Breast epithelium (tissue), 4 donors: ENCODE measurements around the gene NOSIP. TPM values are rescaled to one million over a fixed set of nuclear protein-coding genes. Genes with fewer than 3 reads are reported as not detected.

Experiments used
- DNase-seq, 2 donors: peaks; one replicate each; pipeline ENCODE4 v3.0.0-alpha.2; 2019; ENCODE audit warnings: low spot score in 2 of 2
- H3K27ac ChIP-seq, 2 donors: fragments of 200-600 bp; sonication (generic) in 1 of 2; one replicate each; pipeline ENCODE4 v1.5.1; 2016 to 2019; ENCODE audit warnings: mild to moderate bottlenecking in 1 of 2
- H3K27me3 ChIP-seq, 2 donors: fragments of 200-600 bp; sonication (generic) in 1 of 2; one replicate each; pipeline versions ENCODE4 v1.5.1 to v1.6.0; 2017 to 2019; ENCODE audit warnings: control low read depth in 1 of 2, mild to moderate bottlenecking in 1 of 2
- H3K36me3 ChIP-seq: fragments of 200-600 bp; one replicate; pipeline ENCODE4 v1.5.1; 2019
- H3K4me1 ChIP-seq, 2 donors: fragments of 200-600 bp; sonication (generic); one replicate each; pipeline ENCODE4 v1.5.1; 2016 to 2019; ENCODE audit warnings: control low read depth in 1 of 2
- H3K4me3 ChIP-seq, 3 donors: fragments of 200-600 bp; sonication (generic); 1 replicate in 2 of 3; 2 replicates in 1 of 3; pipeline ENCODE4 v1.5.1; 2016 to 2019; ENCODE audit warnings: mild to moderate bottlenecking in 3 of 3, moderate library complexity in 2 of 3
- H3K9me3 ChIP-seq, 2 donors: fragments of 200-600 bp; sonication (generic) in 1 of 2; one replicate each; pipeline ENCODE4 v1.5.1; 2016 to 2019; ENCODE audit warnings: control low read depth in 1 of 2
- POLR2A ChIP-seq: fragments of 450-650 bp; IDR thresholded peaks from one replicate; pipeline ENCODE4 v1.6.1; 2016; ENCODE audit warnings: antibody characterized with exemption, mild to moderate bottlenecking, moderate library complexity
- POLR2AphosphoS5 ChIP-seq, 3 donors: sonication (generic); formaldehyde crosslinking; IDR thresholded peaks; one replicate each; pipeline ENCODE4 v1.6.1; 2017; ENCODE audit warnings: antibody characterized with exemption in 3 of 3
- intact Hi-C: fragments of 100-400 bp; cut with DNase I; formaldehyde crosslinking; loops from one replicate; pipeline ENCODE4 v1.15.1; 2023; ENCODE audit warnings: low total_unique reads
- total RNA-seq, 3 donors: library from RNA; depleted of rRNA; stranded (reverse); fragments of >200 nt; gene quantifications; one replicate each; pipeline ENCODE4 v1.1.0, GENCODE V29; 2016
- TF ChIP-seq, protein P1 (sequence below), 3 donors: fragments of 450-650 bp; IDR thresholded peaks; one replicate each; pipeline ENCODE4 v1.5.1; 2016 to 2017; ENCODE audit warnings: antibody characterized with exemption in 3 of 3, mild to moderate bottlenecking in 3 of 3, moderate library complexity in 3 of 3

Gene NOSIP
- total RNA-seq, 3 donors from 2014 or later = 54.7 to 60.0 (median 57.4) TPM

DNA sequence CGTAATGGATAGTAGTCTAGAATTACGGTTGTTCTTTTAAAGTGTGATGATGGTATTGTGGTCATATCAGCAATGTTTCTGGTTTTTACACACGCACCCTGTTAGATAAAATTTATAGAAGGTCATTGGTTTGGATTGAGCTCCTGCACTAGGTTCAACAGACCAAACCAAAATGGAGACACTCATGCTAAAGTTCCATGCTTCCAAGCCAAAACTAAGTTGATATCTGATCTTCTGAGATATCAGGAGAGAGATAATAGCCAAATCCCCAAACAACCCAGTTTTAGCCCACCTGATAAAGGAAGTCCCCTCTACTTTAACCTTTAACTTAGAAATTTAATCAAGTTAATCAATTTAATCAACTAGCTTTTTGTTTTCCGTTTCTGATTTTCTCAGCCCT, 1.2 kb downstream of the NOSIP start:
- TF ChIP-seq, protein P1, sequence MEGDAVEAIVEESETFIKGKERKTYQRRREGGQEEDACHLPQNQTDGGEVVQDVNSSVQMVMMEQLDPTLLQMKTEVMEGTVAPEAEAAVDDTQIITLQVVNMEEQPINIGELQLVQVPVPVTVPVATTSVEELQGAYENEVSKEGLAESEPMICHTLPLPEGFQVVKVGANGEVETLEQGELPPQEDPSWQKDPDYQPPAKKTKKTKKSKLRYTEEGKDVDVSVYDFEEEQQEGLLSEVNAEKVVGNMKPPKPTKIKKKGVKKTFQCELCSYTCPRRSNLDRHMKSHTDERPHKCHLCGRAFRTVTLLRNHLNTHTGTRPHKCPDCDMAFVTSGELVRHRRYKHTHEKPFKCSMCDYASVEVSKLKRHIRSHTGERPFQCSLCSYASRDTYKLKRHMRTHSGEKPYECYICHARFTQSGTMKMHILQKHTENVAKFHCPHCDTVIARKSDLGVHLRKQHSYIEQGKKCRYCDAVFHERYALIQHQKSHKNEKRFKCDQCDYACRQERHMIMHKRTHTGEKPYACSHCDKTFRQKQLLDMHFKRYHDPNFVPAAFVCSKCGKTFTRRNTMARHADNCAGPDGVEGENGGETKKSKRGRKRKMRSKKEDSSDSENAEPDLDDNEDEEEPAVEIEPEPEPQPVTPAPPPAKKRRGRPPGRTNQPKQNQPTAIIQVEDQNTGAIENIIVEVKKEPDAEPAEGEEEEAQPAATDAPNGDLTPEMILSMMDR (IDR thresholded peaks at IDR 0.05) = no peak
- no peak for TF ChIP-seq POLR2AphosphoS5 (IDR thresholded peaks at IDR 0.05)
- TF ChIP-seq POLR2A = no peak
- Histone ChIP-seq H3K27me3 (no peaks in the 10 kb centered on the region), H3K36me3 (no peaks in the 10 kb centered on the region), H3K27ac (no peak overlapping the region), H3K4me3 (peak overlapping the region in 2 of 3 donors; percentile 67 to 73), H3K9me3 (no peaks in the 10 kb centered on the region), H3K4me1 (no peaks in the 10 kb centered on the region)
- no peak for DNase-seq
- intact Hi-C loops = no loop called here

DNA sequence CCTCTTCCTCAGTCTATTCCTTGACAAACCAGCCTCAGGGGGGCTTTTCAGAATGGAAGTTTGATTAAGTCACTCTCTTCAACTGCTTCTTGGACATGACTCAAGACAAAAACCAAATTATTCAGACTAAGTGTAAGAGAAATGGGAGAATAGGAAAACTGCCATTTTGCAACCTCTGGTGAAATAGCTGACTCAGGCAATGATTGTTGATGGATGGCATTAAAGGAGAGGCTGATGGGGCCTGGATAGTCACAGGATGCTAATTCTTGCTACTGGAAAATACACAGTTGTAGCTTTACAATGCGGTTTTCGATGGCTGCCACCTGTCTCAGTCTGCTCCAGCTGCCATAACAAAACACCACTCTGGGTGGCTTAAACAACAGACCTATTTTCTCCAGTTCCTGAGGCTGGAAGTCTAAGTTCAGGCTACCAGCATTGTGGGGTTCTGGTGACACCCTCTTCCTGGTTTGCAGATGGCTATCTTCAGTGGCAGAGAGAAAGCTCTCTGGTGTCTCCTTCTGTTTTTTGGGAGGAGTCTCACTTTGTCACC, 6.1 kb downstream of the NOSIP start:
- Histone ChIP-seq H3K4me1 (no peaks in the 10 kb centered on the region), H3K27ac (no peak overlapping the region), H3K27me3 (no peaks in the 10 kb centered on the region), H3K4me3 (no peak overlapping the region), H3K36me3 (no peaks in the 10 kb centered on the region), H3K9me3 (no peaks in the 10 kb centered on the region)
- intact Hi-C loops = no loop called here
- TF ChIP-seq POLR2A = no peak
- TF ChIP-seq, protein P1 (IDR thresholded peaks at IDR 0.05) = no peak
- TF ChIP-seq POLR2AphosphoS5 (IDR thresholded peaks at IDR 0.05) = no peak
- no peak for DNase-seq

DNA sequence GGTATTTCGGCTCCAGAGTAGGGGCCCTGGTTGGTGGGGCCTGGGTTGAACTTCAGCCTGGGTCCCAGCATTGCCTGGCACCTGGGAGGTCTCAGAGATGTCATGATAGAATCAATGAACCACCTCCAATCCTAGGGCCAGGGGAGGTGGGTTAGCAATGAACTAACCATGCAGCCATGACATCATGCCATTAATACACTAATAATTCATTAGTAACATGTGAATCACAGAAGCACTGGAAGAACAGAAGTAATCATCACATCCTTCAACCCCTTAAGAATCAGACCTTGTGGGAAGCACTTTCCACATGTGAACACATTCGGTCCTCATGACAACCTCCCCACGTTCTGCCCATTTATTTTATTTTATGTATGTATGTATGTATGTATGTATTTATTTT, 6.9 kb downstream of the NOSIP start:
- Histone ChIP-seq H3K9me3 (no peaks in the 10 kb centered on the region), H3K4me1 (no peaks in the 10 kb centered on the region), H3K4me3 (no peak overlapping the region), H3K27me3 (no peaks in the 10 kb centered on the region), H3K36me3 (no peaks in the 10 kb centered on the region), H3K27ac (no peak overlapping the region)
- intact Hi-C loops = no loop called here
- no peak for DNase-seq
- no peak for TF ChIP-seq POLR2A
- TF ChIP-seq POLR2AphosphoS5 (IDR thresholded peaks at IDR 0.05) = no peak
- TF ChIP-seq, protein P1 (IDR thresholded peaks at IDR 0.05) = no peak

DNA sequence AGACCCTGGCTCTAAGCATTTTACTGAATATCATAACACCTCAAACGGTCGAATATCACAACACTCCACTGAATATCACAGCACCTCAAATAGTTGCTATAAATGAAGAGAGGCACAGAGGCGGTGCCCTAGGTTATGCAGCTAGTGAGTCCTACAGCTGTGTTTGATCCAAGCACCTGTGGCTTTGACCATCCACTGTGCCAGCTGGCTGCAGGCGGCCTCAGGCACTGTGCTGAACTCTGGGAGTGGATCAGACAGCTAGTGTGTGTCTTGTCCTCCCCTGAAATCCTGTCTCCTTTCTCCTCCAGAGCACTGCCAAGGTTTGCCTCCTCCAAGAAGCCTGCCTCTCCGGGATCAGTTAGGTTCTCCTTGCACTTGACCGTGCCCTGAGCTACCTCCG, 7.3 kb downstream of the NOSIP start:
- Histone ChIP-seq H3K4me1 (no peaks in the 10 kb centered on the region), H3K9me3 (no peaks in the 10 kb centered on the region), H3K36me3 (no peaks in the 10 kb centered on the region), H3K27ac (no peak overlapping the region), H3K4me3 (no peak overlapping the region), H3K27me3 (no peaks in the 10 kb centered on the region)
- TF ChIP-seq POLR2A = no peak
- TF ChIP-seq, protein P1 (IDR thresholded peaks at IDR 0.05) = no peak
- TF ChIP-seq POLR2AphosphoS5 (IDR thresholded peaks at IDR 0.05) = no peak
- no peak for DNase-seq
- intact Hi-C loops = no loop called here

DNA sequence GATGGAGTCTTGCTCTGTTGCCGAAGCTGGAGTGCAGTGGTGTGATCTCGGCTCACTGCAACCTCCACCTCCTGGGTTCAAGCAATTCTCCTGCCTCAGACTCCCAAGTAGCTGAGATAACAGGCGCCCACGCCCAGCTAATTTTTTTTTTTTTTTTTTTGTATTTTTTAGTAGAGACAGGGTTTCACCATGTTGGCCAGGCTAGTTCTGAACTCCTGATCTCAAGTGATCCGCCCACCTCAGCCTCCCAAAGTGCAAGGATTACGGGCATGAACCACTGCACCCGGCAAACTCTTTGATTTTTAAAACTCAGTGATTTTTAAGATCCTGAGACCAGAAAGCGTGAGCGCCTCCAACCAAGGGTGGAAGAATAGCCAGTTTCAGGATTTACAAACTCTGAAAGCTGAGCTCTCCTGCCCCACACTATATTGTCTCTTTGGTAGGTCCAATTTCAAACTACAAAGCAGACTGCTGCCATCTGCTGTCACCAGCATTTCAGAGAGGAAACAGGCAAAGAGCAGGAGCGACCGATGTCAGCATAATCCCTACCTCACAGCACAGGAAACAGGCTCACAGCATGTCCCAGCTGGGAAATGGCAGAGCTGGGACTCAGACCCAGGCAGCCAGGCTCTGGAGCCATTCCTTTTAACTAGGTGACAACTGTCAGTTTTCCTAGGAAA, 9.2 kb downstream of the NOSIP start:
- Histone ChIP-seq H3K4me1 (no peaks in the 10 kb centered on the region), H3K36me3 (no peaks in the 10 kb centered on the region), H3K4me3 (no peak overlapping the region), H3K27me3 (no peaks in the 10 kb centered on the region), H3K27ac (peak overlapping the region in 1 of 2 donors; percentile 69), H3K9me3 (no peaks in the 10 kb centered on the region)
- no peak for DNase-seq
- no peak for TF ChIP-seq POLR2AphosphoS5 (IDR thresholded peaks at IDR 0.05)
- TF ChIP-seq, protein P1 (IDR thresholded peaks at IDR 0.05) = no peak
- TF ChIP-seq POLR2A = no peak
- intact Hi-C loops = no loop called here
